ENCODE data around the gene TCEAL9.

GRCh38 chrX:103367502-103367901, 11.2 kb downstream of the TCEAL9 start:
- no peak for TF ChIP-seq CTCF (IDR thresholded peaks at IDR 0.05)
- no peak for TF ChIP-seq POLR2A (IDR thresholded peaks at IDR 0.05)

Measured in right lobe of liver (tissue), 4 donors.